Measurements from ENCODE around the gene TDRKH. TPM values are rescaled to one million over a fixed set of nuclear protein-coding genes. Genes with fewer than 3 reads are reported as not detected.

TDRKH gene
- polyA plus RNA-seq, 1 donor = 4.1 TPM

DNA sequence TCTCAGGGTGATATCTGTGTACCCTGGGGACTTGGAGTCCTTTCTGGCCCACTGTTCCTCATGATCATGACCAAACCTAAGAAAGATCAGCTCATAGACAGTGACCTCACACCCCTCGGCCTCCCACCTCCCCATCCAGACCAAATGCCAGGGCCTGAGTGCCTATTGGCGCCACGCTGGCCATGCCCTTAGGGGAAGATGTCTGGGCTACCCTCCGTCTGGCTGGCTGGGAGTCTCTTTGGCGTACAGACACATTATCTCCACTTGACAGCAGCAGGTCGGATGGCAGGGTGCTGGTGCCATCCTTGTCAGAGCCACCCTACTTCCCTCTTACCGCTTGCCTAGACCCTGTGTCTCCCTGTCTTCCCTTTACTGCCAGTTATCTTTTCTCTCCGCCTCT lies 32.9 kb upstream of the TDRKH start:
- no peak for DNase-seq

DNA sequence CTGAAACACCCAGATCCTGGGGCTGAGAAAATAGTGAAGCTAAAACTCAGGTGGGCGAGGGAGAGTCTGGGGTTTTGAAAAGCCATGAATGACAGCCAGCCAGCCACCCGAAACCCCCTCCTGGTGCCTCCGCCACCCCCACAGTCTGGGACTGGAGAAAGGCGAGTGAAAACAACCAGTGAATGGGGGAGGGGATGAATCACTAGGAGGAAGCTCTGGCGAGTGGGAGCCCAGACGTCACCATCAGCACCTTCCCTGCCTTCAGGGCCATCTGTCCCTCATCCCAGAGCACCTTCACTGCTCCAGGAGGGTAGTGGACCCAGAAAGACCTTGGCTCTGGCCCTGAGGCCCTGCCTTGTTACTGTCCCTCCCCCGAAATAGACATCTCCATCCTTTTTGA lies 32.1 kb upstream of the TDRKH start:
- no peak for DNase-seq

DNA sequence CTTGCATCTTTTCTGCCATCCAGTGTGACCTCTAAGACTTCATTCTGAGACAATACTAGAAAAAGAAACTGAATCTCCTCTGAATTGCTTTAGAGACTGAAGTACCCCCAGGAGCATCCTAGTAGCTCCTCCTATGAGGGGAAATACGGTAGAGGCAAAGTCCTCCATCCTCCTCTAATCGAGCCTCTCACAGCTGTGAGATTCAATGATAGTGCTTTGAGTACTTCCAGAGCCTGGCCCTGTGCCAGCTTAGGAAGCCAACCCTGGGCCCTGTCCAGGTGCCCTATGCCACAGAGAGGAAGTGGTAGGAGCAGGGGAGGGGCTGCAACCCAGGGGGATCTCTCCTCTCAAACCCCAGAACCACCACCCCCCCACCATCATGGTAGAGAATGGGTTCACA lies 30.6 kb upstream of the TDRKH start:
- DNase-seq = no peak

DNA sequence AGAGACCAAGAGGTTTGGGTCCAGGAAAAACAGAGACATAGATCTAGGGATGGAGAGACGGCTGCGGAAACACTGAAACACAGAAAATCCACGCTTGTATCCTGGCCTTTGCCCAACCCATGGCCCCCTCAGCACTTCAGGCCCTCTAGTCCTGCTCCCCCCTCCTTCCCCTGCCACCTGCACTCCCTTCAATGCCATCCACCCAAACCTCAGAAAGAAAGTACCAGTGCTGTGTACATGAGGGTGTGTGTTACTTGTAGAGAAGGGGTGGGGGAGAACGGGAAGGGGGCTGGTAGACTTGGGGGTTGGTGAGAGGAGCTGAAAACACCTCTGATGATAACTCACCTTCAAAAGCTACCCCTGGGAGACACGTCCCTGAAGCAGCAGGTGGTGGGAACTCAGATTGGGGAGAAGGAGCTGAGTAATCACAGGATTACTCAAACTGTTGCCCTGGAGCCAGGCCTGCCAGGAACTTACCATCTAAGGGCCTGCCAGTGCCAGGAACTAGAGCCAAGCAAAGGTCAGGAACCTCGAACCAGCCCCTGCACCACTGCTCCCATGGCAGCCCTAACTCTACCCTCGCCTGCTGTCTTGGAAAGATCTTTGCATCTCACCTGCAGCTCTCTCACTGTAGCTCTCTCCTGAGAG lies 29.8 kb upstream of the TDRKH start:
- DNase-seq = no peak

DNA sequence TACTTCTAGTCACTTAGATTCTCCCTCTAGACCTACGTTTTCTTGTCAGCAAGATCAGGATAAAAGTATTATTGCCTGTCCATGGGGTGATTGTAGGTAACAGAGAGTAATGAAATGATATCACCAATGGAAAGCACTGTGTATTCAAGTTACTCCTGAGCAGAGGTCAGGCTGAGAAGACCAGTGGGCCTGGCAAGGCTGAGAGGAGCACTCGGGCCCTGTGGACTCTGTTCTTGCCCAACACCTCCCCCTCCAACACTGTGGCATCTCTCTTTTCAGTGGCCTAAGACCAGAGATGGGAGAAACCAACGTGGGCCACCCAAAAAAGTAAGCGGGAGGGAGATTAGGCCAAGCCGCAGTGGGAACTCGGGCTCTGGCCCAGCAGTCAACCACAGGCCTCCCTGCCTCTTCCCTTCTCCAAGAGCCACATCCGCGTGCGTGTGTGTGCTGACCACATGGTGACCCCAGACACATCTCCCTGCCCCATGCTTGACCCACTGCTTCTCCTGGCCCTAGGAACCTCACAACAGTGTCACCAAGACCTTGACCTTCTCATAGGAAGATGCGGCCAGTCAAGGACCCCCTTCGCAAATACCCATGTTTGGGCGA lies 29.0 kb upstream of the TDRKH start:
- no peak for DNase-seq

DNA sequence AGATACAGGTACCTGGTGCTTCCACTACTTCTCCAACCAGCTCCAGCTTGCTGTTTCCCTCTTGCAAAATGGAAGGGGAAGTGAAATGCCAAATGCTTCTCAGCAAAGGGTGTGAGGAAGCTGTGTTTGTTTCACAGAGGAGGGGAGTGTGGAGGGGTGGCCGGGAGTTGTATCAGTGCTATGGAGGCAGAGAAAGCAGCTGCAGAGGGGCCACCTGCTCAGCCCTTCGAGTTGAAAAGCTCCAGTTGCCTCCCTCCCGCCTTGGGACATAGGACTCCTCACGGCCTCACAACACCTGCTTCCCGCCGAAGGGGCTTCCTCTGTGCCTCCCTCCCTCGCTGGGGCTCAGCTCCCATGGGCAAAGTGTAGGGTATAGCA lies 27.0 kb upstream of the TDRKH start:
- DNase-seq = no peak

DNA sequence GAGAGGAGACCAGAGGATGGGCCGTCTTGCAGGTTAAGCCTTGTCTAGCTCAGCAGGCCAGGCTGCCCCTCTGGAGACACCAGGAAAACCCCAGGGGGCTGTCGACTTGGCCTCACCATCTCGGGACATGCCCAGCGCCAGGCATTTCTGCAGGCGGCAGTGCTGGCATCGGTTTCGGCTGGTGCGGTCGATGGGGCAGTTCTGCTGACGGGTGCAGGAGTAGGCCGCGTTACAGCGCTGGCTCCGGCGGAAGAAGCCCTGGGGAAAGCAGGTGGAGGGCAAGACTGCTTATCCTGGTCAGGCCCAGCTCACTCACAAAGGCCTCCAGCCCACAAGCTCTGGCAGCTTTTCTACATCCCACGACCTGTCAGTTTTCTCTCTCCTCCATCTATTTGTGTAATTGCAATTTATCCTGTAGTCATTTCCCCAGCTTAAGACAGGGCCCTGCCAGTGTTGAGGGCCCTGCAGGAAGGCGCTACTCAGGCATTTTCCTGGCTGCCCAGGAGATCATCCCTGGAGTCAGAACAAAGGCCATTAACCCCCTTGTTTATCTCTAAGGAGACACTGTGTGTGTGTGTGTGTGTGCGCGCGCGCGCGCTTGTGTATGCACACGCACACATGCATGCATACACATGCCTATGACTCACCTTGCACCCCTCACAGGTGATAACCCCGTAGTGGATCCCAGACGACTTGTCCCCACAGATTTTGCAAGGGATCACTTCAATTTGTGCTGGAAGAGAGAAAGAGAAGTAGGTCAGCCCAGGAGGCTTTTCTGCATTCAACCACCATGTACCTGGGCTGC lies 26.4 kb upstream of the TDRKH start:
- DNase-seq = no peak

DNA sequence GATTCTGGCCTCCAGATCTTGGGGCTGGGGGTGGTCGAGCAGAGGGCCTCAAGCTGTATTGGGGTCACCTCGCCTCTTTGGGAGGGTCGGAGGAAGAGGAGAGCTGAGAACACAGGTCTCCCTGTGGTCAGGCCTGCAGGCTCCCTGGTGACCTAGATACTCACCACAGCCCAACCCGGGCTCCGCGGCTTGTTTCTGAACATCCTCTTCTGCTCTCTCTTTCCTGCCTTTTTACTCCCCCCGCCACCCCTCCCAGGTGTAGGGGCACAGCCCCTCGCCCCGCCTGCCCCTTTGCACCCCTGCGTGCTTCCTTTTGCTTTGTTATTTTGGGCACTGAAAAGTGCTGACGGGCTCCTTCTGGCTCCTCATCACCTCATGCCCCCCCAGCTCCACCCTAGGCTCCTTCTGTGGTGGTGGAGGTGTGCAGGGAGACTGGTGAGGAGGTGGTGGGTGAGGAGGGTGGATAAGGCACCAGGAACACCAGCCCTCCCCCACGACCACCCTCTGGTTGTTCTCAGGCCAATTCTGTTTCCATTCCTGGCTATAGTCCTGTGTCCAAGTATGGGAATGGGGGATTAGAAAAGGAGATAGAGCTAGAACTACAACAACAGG lies 25.5 kb upstream of the TDRKH start:
- no peak for DNase-seq

DNA sequence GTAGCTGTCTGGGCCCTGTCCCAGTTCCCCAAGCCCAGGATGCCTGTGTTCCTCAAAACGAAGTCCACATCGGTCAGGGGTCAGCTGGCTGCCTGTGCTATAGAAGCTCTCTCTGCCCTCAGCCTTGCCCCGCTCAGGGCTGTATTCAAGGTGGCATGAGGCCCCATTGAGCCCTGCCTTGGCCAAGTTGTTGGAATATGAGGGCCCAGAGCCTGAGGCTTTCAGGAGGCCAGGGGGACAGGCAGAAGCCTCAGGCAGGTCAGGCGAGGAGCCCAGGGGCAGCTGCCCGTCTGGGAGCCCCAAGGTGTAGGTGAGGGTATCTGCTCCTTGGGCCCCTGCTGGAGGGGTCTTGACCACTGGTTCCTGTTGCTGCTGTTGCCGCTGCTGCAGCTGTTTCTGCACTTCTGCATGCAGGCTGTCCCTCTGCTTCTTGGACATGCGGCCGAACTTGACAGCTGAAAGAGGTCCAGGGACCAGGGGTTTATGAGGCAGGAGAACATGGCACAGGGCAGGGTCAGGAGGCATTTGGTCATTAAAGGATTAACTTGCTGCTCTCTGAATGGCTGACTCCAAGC lies 24.8 kb upstream of the TDRKH start:
- no peak for DNase-seq

DNA sequence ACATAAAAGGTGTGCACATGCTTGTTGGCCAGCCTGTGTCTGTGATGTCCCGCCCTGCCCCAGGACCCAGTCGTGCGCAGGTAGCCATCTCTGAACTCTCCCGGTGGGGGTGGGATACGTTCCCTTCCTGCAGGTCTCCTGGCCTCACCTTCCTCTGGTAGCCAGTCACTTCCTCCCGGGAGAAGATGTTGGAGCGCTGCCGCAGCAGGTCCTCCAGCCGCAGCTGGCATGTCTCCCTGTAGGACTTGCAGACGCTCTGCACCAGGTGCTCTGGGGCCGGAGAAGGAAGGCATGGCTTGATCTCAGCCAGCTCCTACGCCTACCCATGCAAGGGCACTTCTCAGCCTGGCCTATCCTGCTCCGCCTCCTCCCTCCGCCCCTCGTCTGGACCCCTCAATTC lies 24.1 kb upstream of the TDRKH start:
- no peak for DNase-seq

DNA sequence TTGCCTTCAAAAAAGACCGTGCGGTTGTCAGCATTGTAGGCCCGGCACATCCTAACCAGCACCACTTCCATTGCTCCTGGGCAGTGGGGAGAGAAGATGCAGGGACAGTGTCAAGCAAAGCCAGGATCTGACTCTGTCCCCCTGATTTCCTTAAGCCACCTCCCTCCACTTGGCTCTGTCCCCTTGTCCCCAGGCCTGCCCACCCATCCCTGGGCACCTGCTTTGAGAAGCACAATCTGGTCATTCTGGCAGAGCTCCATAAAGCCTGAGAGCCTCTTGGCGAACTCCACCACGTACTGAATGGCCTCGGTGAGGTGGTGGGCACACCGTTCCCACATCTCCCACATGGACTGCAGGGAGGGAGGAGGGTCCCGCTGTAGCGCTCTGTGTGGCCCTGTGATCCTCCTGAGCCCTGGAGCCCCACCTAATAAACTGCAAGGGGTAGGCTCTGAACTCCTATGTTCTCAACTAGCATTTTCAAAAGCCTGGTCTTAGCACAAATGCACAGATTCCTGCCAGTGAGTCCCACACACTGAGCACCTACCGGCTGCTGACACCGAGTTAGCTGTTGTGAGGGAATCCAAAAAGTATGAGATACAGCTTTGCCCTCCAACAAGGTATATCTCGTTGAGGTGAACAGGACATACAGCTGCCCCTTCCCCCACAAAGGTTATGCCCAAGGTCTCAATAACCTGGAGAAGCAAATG lies 23.1 kb upstream of the TDRKH start:
- no peak for DNase-seq

DNA sequence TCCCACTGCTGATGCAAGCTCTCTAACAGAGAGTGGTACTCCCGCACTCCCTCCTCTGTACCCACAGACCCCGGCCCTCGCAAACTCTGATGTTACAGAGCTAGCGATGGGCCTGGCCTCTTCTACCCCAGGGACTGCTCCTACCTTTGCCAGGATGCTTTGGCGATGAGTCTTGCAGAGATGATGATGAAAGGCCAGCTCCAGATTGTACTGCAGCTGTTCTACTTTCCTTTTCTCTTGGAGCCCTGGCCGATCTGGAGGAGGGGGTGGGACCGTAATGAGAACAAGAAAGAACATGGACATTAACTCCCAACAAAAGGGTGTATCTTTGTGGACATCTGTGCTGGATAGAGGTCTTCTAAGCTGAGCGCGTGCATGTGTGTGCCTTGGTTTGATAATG lies 20.9 kb upstream of the TDRKH start:
- no peak for DNase-seq

DNA sequence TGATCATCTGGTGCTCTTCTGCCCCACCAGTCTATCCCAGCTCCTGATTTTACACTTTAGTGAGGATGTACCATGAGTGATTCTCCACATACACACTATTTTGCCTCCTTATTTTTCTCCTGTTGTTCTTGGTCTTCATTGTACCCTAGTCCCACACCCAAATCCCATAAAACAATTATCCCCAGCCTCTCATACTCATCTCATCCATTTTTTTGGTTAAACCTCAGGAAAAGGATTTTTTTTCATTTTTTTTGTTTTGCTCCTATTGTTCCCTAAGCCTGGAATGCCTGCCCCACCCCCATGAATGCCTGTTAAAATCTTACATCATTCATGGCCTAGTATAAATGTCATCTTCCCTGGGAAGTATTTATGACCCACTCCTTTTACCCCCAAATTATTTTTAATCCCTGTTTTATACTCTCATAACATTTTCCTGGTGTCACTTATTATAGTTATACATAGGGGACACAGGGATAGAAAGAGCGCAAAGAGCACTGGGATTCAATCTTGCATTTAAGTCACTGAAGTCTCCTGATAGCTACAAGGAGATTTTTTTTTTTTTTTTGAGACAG lies 19.8 kb upstream of the TDRKH start:
- no peak for DNase-seq

DNA sequence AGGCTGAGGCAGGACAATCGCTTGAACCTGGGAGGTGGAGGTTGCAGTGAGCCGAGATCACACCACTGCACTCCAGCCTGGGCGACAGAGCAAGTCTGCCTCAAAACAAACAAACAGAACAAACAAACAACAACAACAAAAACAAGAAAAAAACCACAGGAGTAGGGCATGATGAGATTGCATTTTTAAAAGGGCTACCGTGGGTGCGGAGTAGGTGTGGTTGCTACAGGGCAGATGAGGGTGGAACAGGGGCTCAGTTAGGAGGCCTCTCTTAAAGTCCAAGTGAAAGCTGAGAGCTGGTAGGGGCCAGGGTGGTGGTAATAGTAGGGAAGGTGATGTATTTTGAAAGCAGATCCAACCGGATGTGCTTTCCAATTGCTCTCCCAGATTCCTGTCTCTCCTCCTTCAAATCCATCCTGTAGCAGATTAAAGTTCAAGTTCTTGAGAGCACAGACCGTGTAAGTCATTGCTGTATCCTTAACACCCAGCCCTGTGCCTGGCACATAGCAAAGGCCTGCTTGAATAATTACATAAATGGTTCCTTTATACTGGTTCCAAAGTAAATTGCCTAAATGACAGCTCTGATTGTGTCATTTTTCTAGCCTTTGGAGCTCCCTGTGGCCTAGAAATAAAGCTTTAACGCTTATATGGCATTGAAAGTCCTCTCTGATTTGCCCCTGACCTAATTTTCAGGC lies 19.1 kb upstream of the TDRKH start:
- DNase-seq = no peak

DNA sequence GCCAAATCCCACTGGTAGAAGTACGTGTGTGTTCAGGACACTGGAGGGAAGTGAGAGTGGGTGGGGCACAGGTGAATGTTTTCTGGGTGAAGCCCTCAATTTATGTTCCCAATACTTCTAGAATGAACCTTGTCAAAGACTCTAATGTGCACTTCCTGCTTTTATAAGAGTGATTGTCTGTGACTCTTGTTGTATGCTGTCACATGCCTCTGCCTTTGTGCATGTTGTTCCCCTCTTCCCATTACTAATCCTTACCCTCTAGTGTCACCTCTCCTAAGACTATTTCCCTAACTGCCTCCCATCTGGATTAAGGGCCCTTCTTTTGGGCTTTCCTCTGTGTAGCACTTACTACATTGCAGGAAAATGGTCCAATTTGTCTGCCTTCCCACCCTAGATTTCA lies 17.5 kb upstream of the TDRKH start:
- DNase-seq = no peak

DNA sequence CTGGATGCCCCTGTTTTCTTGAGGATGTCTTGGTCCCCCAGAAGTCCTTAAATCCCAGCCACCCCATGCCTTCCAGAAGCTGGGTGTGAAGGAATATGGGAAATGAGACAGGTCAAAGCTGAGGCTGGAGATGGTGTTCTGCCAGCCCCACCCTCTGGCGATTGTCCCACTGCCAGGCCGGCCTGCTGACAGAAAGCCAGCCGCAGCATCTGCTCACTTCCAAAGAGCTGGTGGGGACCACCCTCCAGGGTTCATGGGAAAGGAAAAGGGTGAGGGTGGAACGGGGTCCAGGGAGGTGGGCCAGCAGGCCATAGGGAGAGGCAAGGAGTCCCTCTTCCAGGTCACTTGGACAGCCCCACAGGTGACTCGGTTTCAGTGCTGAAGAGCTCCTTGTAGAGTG lies 16.8 kb upstream of the TDRKH start:
- no peak for DNase-seq

DNA sequence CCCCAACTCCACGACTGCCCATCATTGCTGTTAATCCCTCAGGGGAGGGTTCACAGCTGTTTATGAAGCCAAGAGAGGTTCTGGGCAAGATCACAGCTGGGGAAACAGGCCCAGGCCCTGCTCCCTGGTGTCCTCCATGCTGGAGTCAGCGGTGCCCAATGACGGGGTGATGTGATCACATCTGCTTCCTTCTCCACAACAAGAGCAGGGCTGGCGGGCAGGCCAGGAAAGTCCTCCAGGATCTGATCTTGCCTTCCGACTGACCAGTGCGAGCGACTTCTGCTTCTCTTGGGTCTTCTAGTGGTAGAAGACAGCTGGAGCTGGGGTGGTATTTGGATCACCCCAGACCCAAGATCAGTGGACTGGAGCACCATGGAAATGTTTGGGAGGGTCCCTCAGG lies 15.9 kb upstream of the TDRKH start:
- no peak for DNase-seq

DNA sequence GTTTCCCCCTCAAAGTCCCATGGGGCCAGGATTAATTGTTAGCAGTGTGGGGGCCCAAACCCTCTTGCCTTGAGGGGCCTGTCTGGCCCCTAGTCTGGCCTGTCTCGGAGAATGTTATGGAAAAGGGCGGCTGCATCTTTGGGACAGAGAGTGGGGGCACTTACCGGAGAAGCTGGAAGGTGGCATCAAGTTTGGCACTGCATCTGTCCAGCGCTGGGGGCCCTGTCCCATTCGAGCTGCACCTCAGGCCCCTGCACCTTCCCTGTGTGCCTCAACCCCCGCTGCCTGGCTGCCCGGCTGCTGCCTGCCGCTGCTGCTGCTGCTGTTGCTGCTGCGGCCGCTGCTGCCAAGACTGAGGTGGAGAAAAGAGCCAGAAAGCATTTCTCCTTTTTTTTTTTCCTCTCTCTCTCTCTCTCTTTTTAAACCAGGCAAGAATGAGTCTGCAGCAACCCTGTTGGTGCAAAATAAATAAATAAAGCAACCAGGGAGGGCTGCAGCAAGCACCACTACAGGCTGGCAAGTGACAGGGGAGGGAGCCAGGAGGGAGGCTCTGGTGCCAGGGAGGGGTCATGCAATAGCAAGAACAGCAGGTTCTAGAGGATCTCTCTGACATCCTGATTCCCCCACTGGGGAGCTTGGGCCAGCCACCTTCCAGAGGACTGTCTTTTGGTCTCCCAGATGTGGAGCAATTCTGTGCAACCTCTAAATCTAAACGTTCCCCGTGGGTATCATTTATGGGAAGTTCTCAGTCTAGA lies 14.9 kb upstream of the TDRKH start, which contains the start of gene LINGO4:
LINGO4 (minus strand) TSS at position 354 of the 755 bp plus-strand sequence. CDS start 2,715 bp downstream, outside the sequence.
- DNase-seq = no peak

DNA sequence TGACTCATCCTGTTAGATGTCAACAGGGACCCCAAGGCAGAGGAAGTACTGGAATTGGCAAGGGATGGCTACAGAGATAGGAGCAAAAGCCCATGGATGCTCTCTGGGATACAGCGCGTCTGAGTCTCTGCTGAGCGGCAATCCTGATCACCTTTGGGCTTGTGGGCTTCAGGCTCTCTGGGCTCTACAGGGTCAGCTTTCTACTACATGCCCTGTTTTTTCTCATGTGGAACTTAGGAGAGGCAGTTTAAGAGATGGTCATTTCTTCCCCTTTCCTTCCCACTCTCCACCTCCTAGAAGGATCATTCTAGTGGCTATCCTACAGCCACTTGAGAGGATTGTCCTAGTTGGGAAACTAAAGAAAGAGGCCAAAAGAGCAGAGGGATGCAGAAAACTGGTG lies 13.6 kb upstream of the TDRKH start:
- no peak for DNase-seq

DNA sequence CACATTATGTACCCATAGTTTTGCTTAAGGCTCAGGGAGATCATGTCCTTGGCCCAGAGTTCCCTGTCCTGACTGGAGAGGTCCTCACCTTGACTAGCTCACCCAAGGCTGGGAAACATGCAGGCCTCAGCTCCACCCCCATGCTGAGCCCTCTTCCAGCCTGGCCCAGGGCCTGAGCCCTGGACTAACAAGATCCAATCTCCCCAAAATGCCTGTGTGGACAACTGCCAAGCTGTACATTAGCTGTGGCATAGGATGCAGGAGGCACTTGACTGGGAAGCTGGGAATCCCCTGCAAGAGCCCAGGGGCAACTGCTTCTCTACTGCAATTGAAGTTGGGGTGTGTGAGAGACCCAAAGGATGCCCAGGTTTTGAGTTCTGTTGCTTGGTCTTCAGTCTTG lies 12.9 kb upstream of the TDRKH start:
- no peak for DNase-seq

DNA sequence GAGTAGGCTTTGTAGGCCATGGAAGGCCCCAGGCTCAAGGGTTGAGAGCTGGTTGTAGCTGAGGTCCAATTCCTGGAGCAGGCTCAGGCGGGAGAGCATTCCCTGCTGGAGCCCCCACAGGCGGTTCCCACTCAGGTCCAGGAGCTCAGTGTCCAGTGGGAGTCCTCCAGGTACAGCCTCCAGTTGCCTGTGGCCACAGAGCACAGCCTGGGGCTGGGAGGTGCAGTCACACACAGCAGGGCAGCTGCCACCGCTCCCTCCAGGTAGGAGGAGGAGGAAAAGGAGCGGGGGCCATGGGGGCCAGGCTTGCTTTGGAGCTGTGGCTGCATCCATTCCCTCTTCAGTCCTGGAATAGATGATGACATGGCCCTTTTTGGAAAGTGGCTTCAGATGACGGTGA lies 12.1 kb upstream of the TDRKH start:
- DNase-seq = no peak

Measured in hindlimb muscle (tissue), 1 donor.